HL-60 (cell line): ENCODE measurements around the gene MYH14.

ENCODE experiments used
- DNase-seq, 2 experiments: peaks; one replicate each; pipeline ENCODE4 v3.0.0-alpha.2; 2010 to 2020; ENCODE audit warnings: low read depth in 1 of 2, low spot score in 1 of 2
- H3K27ac ChIP-seq: fragments of 250-450 bp; sonication (Bioruptor Pico); replicated peaks from 2 replicates; pipeline ENCODE4 v1.5.1; 2020; ENCODE audit warnings: mild to moderate bottlenecking, moderate library complexity
- H3K27me3 ChIP-seq: fragments of 250-450 bp; sonication (Bioruptor Pico); 2 replicates; pipeline ENCODE4 v1.5.1; 2021; ENCODE audit warnings: mild to moderate bottlenecking, moderate library complexity; ENCODE audit not compliant: insufficient read depth, poor library complexity, severe bottlenecking
- H3K4me3 ChIP-seq: replicated peaks from 2 replicates; pipeline ENCODE4 v1.5.1; 2011; ENCODE audit warnings: mild to moderate bottlenecking, control low read depth, low read length; ENCODE audit not compliant: insufficient read depth
- CTCF ChIP-seq: IDR thresholded peaks from one replicate; pipeline ENCODE4 v1.5.1; 2011; ENCODE audit warnings: low read length, control low read depth, inconsistent platforms; ENCODE audit not compliant: insufficient read depth
- GABPA ChIP-seq: IDR thresholded peaks from 2 replicates; pipeline ENCODE4 v1.6.1; 2012; ENCODE audit warnings: low read depth
- POLR2AphosphoS5 ChIP-seq: IDR thresholded peaks from 2 replicates; pipeline ENCODE4 v1.6.1; 2012; ENCODE audit warnings: low read depth
- SPI1 ChIP-seq: IDR thresholded peaks from 2 replicates; pipeline ENCODE4 v1.6.1; 2012; ENCODE audit warnings: low read depth, mild to moderate bottlenecking, borderline replicate concordance
- TF ChIP-seq, protein P1 (sequence below): IDR thresholded peaks from 2 replicates; pipeline ENCODE4 v1.6.1; 2012; ENCODE audit warnings: low read depth; ENCODE audit not compliant: insufficient replicate concordance

The MYH14 gene

DNA sequence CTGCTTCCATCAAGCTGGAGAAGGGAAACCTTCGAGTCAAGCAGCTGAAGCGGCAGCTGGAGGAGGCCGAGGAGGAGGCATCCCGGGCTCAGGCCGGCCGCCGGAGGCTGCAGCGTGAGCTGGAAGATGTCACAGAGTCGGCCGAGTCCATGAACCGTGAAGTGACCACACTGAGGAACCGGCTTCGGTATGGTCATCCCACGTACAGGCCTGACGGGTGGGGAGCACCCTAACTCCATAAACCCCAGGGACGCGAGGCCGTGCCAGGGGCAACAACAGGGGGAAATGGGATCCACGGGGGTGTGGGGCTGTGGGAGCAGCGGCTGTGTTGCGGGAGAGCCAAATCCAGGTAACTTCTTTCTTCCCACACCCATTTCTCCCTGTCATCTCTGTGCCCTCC lies 105.6 kb downstream of the MYH14 start:
- H3K27me3 ChIP-seq, result peaks cover 12% of the 10 kb centered on the region
- TF ChIP-seq SPI1, result no peak
- no peak for TF ChIP-seq POLR2AphosphoS5
- TF ChIP-seq, protein P1, sequence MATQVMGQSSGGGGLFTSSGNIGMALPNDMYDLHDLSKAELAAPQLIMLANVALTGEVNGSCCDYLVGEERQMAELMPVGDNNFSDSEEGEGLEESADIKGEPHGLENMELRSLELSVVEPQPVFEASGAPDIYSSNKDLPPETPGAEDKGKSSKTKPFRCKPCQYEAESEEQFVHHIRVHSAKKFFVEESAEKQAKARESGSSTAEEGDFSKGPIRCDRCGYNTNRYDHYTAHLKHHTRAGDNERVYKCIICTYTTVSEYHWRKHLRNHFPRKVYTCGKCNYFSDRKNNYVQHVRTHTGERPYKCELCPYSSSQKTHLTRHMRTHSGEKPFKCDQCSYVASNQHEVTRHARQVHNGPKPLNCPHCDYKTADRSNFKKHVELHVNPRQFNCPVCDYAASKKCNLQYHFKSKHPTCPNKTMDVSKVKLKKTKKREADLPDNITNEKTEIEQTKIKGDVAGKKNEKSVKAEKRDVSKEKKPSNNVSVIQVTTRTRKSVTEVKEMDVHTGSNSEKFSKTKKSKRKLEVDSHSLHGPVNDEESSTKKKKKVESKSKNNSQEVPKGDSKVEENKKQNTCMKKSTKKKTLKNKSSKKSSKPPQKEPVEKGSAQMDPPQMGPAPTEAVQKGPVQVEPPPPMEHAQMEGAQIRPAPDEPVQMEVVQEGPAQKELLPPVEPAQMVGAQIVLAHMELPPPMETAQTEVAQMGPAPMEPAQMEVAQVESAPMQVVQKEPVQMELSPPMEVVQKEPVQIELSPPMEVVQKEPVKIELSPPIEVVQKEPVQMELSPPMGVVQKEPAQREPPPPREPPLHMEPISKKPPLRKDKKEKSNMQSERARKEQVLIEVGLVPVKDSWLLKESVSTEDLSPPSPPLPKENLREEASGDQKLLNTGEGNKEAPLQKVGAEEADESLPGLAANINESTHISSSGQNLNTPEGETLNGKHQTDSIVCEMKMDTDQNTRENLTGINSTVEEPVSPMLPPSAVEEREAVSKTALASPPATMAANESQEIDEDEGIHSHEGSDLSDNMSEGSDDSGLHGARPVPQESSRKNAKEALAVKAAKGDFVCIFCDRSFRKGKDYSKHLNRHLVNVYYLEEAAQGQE, result no peak
- TF ChIP-seq GABPA, result no peak
- no peak for TF ChIP-seq CTCF
- no peak overlapping the region for H3K4me3 ChIP-seq
- no peak overlapping the region for H3K27ac ChIP-seq
- DNase-seq, result no peak

GRCh38 chr19:50309396-50310125 lies 106.1 kb downstream of the MYH14 start:
- DNase-seq, result no peak
- TF ChIP-seq SPI1 (no peak), GABPA (no peak), POLR2AphosphoS5 (no peak), CTCF (no peak)
- TF ChIP-seq, protein P1, result no peak
- Histone ChIP-seq H3K27ac (no peak overlapping the region), H3K4me3 (no peak overlapping the region), H3K27me3 (peaks cover 17% of the 10 kb centered on the region)

GRCh38 chr19:50310759-50311465 lies 107.5 kb downstream of the MYH14 start:
- peaks cover 27% of the 10 kb centered on the region for H3K27me3 ChIP-seq
- no peak overlapping the region for H3K27ac ChIP-seq
- TF ChIP-seq GABPA, result no peak
- no peak overlapping the region for H3K4me3 ChIP-seq
- DNase-seq, result no peak

DNA sequence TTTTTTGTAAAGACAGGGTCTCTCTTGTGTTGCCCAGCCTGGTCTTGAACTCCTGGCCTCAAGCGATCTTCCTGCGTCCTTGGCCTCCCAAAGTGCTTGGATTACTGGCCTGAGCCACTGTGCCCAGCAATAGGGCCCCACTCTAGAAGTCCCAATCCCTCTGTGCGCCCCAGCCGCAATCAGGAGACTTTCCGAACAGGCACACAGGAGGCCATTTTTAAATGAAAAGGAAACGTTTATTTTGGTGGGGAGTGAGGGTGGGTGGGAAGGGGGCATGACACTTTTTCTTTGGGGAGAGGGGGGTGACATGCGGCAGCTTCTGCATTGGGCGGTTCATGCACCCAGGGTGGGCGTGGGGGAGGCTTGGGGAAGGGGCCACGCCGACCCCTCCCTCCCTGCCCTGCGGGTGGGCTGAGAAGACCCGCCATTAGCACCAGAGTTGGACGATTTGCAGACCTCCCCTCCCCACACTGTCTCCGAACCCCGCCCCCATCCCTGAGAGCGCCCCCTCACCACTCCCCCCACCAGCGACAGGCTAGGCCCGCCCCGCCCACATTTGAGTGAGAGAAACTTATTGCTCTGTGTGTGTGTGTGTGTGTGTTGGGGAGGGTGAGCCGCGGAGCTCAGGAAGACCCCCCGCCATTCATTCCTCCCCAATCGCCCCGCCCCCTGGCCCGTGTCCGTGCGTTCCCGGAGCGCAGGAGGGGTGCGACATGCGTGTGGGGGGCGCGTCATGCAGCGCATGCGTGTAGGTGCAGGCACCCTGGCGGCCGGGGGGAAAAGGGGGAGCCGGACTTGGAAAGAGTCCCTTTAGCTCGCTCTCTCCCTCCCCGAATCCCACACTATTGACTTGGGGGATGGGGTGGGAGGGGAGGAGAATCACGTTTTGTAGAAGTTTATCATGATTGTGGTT lies 108.6 kb downstream of the MYH14 start:
- H3K4me3 ChIP-seq, result no peak overlapping the region
- H3K27me3 ChIP-seq, result peaks cover 27% of the 10 kb centered on the region
- DNase-seq, result no peak
- H3K27ac ChIP-seq, result no peak overlapping the region
- no peak for TF ChIP-seq CTCF
- TF ChIP-seq POLR2AphosphoS5, result no peak
- TF ChIP-seq SPI1, result no peak
- no peak for TF ChIP-seq GABPA
- TF ChIP-seq, protein P1, result no peak
